GM21423 (cell line): ENCODE results near the gene XNDC1N.

Experiments
- ATAC-seq: cut with Tn5 transposase; IDR thresholded peaks from one replicate; pipeline ENCODE4 v1.9.1; 2021; ENCODE audit warnings: mild to moderate bottlenecking, moderate library complexity; ENCODE audit not compliant: unreplicated experiment

XNDC1N gene

GRCh38 chr11:71927820-71928736 is at the start of gene XNDC1N:
Gene XNDC1N (minus strand): TSS chr11:71928594. CDS start chr11:71923353, 5,241 bp downstream.
- peak; percentile 59 for ATAC-seq

- ATAC-seq: no peak
These were observed 49.5 kb upstream of the XNDC1N start for GRCh38 chr11:71977743-71978418.

- ATAC-seq: no peak
These were observed 48.7 kb upstream of the XNDC1N start for GRCh38 chr11:71977090-71977489.

- no peak for ATAC-seq
These were observed 48.2 kb upstream of the XNDC1N start for GRCh38 chr11:71976551-71976950.

- ATAC-seq: no peak
These were observed 43.3 kb upstream of the XNDC1N start for GRCh38 chr11:71971680-71972079.

GRCh38 chr11:71964641-71965040 is 36.2 kb upstream of the XNDC1N start:
- ATAC-seq: no peak

- no peak for ATAC-seq
These were observed 35.1 kb upstream of the XNDC1N start for GRCh38 chr11:71963468-71963867.

GRCh38 chr11:71962428-71963038 is 34.1 kb upstream of the XNDC1N start:
- ATAC-seq: peak; percentile 87

- ATAC-seq: no peak
These were observed 27.6 kb upstream of the XNDC1N start for GRCh38 chr11:71955898-71956456.

- ATAC-seq: no peak
These were observed 23.4 kb upstream of the XNDC1N start for GRCh38 chr11:71951741-71952310.

GRCh38 chr11:71949034-71949433 is 20.6 kb upstream of the XNDC1N start:
- no peak for ATAC-seq

- no peak for ATAC-seq
These were observed 20.1 kb upstream of the XNDC1N start for GRCh38 chr11:71948314-71949027.

GRCh38 chr11:71947498-71947897 is 19.1 kb upstream of the XNDC1N start:
- no peak for ATAC-seq

GRCh38 chr11:71946144-71946571 is 17.8 kb upstream of the XNDC1N start:
- no peak for ATAC-seq

GRCh38 chr11:71940561-71941219 is 12.3 kb upstream of the XNDC1N start:
- ATAC-seq: no peak

- no peak for ATAC-seq
These were observed 9.4 kb upstream of the XNDC1N start for GRCh38 chr11:71937826-71938225.

GRCh38 chr11:71936825-71937224 is 8.4 kb upstream of the XNDC1N start:
- ATAC-seq: no peak

- no peak for ATAC-seq
These were observed 7.0 kb upstream of the XNDC1N start for GRCh38 chr11:71935338-71935925.

- ATAC-seq: no peak
These were observed 5.8 kb upstream of the XNDC1N start for GRCh38 chr11:71934213-71934612.
